MM.1S (cell line): ENCODE results near the gene TMEM134.

Experiments
- DNase-seq: peaks from one replicate; pipeline ENCODE4 v3.0.0-alpha.2; 2015
- H2AFZ ChIP-seq: fragments of 300-600 bp; sonication (generic); 2 replicates; pipeline ENCODE4 v1.6.0; 2016; ENCODE audit warnings: antibody characterized with exemption, low read length
- H3F3A ChIP-seq: fragments of 300-600 bp; sonication (generic); 2 replicates; pipeline ENCODE4 v1.6.1; 2016; ENCODE audit warnings: mild to moderate bottlenecking, antibody characterized with exemption, low read length, moderate library complexity, mixed read lengths; ENCODE audit not compliant: insufficient read depth
- H3K27ac ChIP-seq: fragments of 300-600 bp; sonication (generic); 2 replicates; pipeline ENCODE4 v1.5.1; 2016; ENCODE audit warnings: mild to moderate bottlenecking, low read length
- H3K27me3 ChIP-seq: fragments of 300-600 bp; sonication (generic); replicated peaks from 2 replicates; pipeline ENCODE4 v1.6.0; 2016; ENCODE audit warnings: low read length; ENCODE audit not compliant: insufficient read depth
- H3K36me3 ChIP-seq: fragments of 300-600 bp; sonication (generic); replicated peaks from 2 replicates; pipeline ENCODE4 v1.6.1; 2016; ENCODE audit warnings: mild to moderate bottlenecking, low read length, mixed read lengths; ENCODE audit not compliant: insufficient read depth
- H3K4me1 ChIP-seq: fragments of 300-600 bp; sonication (generic); 2 replicates; pipeline ENCODE4 v1.6.1; 2016; ENCODE audit warnings: low read length, mixed read lengths
- H3K4me2 ChIP-seq: fragments of 300-600 bp; sonication (generic); 2 replicates; pipeline ENCODE4 v1.6.0; 2016; ENCODE audit warnings: low read depth, low read length
- H3K4me3 ChIP-seq: fragments of 300-600 bp; sonication (generic); 2 replicates; pipeline ENCODE4 v1.5.1; 2016; ENCODE audit warnings: low read length, mixed read lengths
- H3K79me2 ChIP-seq: fragments of 300-600 bp; sonication (generic); 2 replicates; pipeline ENCODE4 v1.6.1; 2016; ENCODE audit warnings: mixed run types, low read length, mixed read lengths
- H3K9ac ChIP-seq: fragments of 300-600 bp; sonication (generic); 2 replicates; pipeline ENCODE4 v1.6.1; 2016; ENCODE audit warnings: low read length, mixed read lengths
- H3K9me2 ChIP-seq: fragments of 300-600 bp; sonication (generic); replicated peaks from 2 replicates; pipeline ENCODE4 v1.6.1; 2016; ENCODE audit warnings: mild to moderate bottlenecking, low read length, mixed read lengths; ENCODE audit not compliant: insufficient read depth
- H3K9me3 ChIP-seq: fragments of 300-600 bp; sonication (generic); replicated peaks from 2 replicates; pipeline ENCODE4 v1.6.1; 2016; ENCODE audit warnings: mild to moderate bottlenecking, low read length, mixed read lengths; ENCODE audit not compliant: insufficient read depth
- H4K20me1 ChIP-seq: fragments of 300-600 bp; sonication (generic); 2 replicates; pipeline ENCODE4 v1.6.1; 2016; ENCODE audit warnings: mild to moderate bottlenecking, low read length, moderate library complexity, mixed read lengths; ENCODE audit not compliant: insufficient read depth
- EZH2 ChIP-seq: fragments of 300-600 bp; sonication (generic); optimal IDR thresholded peaks from 2 replicates; pipeline ENCODE3; 2017; ENCODE audit warnings: low read depth, mild to moderate bottlenecking, antibody characterized with exemption, low read length, mixed read lengths
- EZH2phosphoT487 ChIP-seq: fragments of 300-600 bp; sonication (generic); IDR thresholded peaks from 2 replicates; pipeline ENCODE4 v1.6.1; 2018; ENCODE audit warnings: antibody characterized with exemption, low read length
- TF ChIP-seq, protein P1 (sequence below): fragments of 300-600 bp; sonication (generic); IDR thresholded peaks from 2 replicates; pipeline ENCODE4 v1.5.1; 2016; ENCODE audit warnings: antibody characterized with exemption, low read length, mixed read lengths

TMEM134 gene

DNA sequence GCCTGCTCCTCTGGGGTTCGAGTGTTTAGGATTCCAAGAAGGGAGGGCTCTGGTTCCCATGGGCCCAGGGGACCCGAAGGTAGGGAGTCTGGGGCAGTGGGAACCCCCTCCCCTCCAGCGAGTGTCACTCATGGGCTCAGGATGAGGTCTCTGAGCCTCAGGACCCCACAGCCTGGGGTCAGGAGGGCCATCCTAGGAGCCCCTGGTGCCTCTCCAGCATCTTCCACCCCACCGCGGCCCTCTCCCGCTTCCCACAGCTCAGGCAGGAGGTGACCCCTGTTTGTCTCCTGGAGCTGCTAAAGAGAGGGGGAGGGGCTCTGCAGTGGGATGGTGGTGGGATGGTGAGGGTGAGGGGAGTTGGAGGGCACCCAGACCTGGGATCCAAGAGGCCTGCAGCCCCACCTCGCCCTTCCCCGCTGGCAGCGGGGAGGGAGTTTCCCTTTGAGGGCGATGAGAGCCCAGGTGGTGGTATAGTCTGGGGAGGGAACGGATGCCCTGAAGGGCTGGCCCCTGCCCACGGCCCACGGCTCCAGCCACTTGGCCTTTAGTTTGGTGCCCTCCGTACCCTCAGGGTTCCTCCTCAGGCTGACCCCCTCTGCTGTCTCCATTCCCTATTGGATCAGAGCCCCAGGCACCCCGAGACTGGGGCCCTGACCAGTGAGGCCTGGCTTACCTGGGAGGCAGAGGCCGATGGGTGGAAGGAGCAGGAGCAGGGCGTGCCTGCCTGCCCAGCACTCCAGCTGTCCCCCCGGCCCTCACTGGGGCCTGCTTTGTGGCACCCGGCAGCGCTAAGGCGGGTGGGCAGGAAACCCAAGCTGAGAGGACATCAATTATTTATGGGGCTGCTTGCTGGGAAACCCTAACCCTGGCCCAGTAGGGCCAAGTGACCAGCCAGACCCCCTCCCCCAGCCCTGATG lies 15.0 kb downstream of the TMEM134 start:
- H4K20me1 ChIP-seq = no peaks in the 10 kb centered on the region
- no peaks in the 10 kb centered on the region for H3K9me3 ChIP-seq
- no peaks in the 10 kb centered on the region for H3K36me3 ChIP-seq
- H3K9ac ChIP-seq = no peak overlapping the region
- H3K4me1 ChIP-seq = peaks cover 6% of the 10 kb centered on the region
- no peak overlapping the region for H2AFZ ChIP-seq
- no peak overlapping the region for H3K27ac ChIP-seq
- DNase-seq = no peak
- no peaks in the 10 kb centered on the region for H3K9me2 ChIP-seq
- TF ChIP-seq EZH2 = no peak
- no peak for TF ChIP-seq EZH2phosphoT487
- TF ChIP-seq, protein P1, sequence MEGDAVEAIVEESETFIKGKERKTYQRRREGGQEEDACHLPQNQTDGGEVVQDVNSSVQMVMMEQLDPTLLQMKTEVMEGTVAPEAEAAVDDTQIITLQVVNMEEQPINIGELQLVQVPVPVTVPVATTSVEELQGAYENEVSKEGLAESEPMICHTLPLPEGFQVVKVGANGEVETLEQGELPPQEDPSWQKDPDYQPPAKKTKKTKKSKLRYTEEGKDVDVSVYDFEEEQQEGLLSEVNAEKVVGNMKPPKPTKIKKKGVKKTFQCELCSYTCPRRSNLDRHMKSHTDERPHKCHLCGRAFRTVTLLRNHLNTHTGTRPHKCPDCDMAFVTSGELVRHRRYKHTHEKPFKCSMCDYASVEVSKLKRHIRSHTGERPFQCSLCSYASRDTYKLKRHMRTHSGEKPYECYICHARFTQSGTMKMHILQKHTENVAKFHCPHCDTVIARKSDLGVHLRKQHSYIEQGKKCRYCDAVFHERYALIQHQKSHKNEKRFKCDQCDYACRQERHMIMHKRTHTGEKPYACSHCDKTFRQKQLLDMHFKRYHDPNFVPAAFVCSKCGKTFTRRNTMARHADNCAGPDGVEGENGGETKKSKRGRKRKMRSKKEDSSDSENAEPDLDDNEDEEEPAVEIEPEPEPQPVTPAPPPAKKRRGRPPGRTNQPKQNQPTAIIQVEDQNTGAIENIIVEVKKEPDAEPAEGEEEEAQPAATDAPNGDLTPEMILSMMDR = no peak
- H3K4me3 ChIP-seq = no peak overlapping the region
- no peaks in the 10 kb centered on the region for H3K79me2 ChIP-seq
- H3K27me3 ChIP-seq = no peaks in the 10 kb centered on the region
- H3K4me2 ChIP-seq = no peak overlapping the region
- peaks cover 5% of the 10 kb centered on the region for H3F3A ChIP-seq

DNA sequence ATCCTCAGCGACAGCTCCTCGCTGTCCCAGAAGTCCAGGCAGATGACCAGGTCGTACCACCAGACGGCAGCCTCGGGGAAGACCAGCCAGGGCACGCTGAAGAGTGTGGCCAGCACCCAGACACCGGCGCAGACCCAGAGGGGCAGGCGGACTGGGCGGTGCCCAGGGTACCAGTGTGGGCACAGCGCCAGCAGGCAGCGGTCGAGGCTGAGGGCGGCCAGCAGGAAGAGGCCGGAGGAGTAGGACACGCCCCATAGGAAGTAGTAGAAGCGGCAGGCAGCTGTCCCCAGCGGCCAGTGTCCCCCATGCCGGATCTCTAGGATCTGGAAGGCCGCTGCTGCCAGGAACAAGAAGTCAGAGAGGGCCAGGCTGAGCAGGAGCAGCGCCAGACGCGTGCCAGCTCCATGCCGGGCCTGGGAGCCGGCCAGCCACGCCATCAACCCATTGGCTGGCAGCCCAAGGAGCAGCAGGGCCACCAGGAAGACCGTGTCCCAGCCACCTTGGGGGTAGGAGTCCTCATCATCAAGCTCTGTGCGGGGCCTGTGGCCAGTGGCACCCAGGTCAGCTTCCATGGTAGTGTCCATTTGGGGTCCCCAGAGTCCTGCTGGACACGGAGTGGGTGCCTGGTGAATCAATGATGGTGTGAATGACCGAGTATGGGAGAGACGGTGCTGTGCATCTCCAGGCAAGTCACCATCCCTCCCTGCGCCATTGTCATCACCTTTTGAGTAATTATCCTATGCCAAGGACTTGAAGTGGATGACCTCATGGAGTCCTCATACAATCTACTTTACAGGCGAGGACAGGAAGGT lies 16.7 kb downstream of the TMEM134 start, which contains the start of gene GPR152:
GPR152 (minus strand) TSS at position 589 of the 812 bp plus-strand sequence; CDS start at position 584, 5 bp downstream.
- no peak within 1 kb of the TSS for H3K9ac ChIP-seq
- H4K20me1 ChIP-seq = no peaks in the 10 kb centered on the region
- no peak for DNase-seq
- H3K4me3 ChIP-seq = no peak within 1 kb of the TSS
- H3K36me3 ChIP-seq = no peaks in the 10 kb centered on the region
- H3K9me3 ChIP-seq = no peaks in the 10 kb centered on the region
- H3K4me1 ChIP-seq = peaks cover 7% of the 10 kb centered on the region
- no peak within 1 kb of the TSS for H3K4me2 ChIP-seq
- no peaks in the 10 kb centered on the region for H3K79me2 ChIP-seq
- H3K27me3 ChIP-seq = no peaks in the 10 kb centered on the region
- peaks cover 6% of the 10 kb centered on the region for H3F3A ChIP-seq
- H3K27ac ChIP-seq = no peak within 1 kb of the TSS
- H2AFZ ChIP-seq = no peak within 1 kb of the TSS
- no peaks in the 10 kb centered on the region for H3K9me2 ChIP-seq
- TF ChIP-seq, protein P1 = no peak
- TF ChIP-seq EZH2 = no peak
- no peak for TF ChIP-seq EZH2phosphoT487

- Histone ChIP-seq H3K27me3 (no peaks in the 10 kb centered on the region), H3K4me1 (peaks cover 7% of the 10 kb centered on the region), H3K4me3 (no peak overlapping the region), H3K27ac (no peak overlapping the region), H3K9ac (no peak overlapping the region), H3F3A (peaks cover 6% of the 10 kb centered on the region), H2AFZ (no peak overlapping the region), H4K20me1 (no peaks in the 10 kb centered on the region), H3K79me2 (no peaks in the 10 kb centered on the region), H3K9me3 (no peaks in the 10 kb centered on the region), H3K4me2 (no peak overlapping the region), H3K9me2 (no peaks in the 10 kb centered on the region), H3K36me3 (no peaks in the 10 kb centered on the region)
- TF ChIP-seq EZH2 = no peak
- TF ChIP-seq EZH2phosphoT487 = no peak
- TF ChIP-seq, protein P1 = no peak
- DNase-seq = no peak
Observed at GRCh38 chr11:67451658-67451976, 17.4 kb downstream of the TMEM134 start.
